GM12891 (cell line): ENCODE measurements around the gene DAND5.
"Not testable (repeated sequence)": the region's sequence is repeated elsewhere in the genome, so short reads cannot be mapped to it uniquely, and the experiment has no call there.

Experiments used
- DNase-seq: peaks from one replicate; pipeline ENCODE4 v3.0.0; 2011; ENCODE audit warnings: low spot score; ENCODE audit not compliant: insufficient read length
- FAIRE-seq: peaks from 2 replicates; lab custom pipeline; 2011; peaks lifted over from hg19 to GRCh38; lab: Jason Lieb, UNC
- PAX5 ChIP-seq: IDR thresholded peaks from 2 replicates; pipeline ENCODE4 v1.6.1; 2011; ENCODE audit warnings: low read length, moderate library complexity, mild to moderate bottlenecking; ENCODE audit not compliant: insufficient read depth, severe bottlenecking
- POLR2A ChIP-seq: IDR thresholded peaks from 2 replicates; pipeline ENCODE4 v1.6.1; 2011; ENCODE audit warnings: low read depth, low read length, control low read depth
- POLR2AphosphoS5 ChIP-seq: IDR thresholded peaks from 2 replicates; pipeline ENCODE4 v1.6.1; 2011; ENCODE audit warnings: low read depth, low read length, control low read depth
- POU2F2 ChIP-seq: IDR thresholded peaks from 2 replicates; pipeline ENCODE4 v1.6.1; 2011; ENCODE audit warnings: low read depth, mild to moderate bottlenecking, control low read depth, low read length, moderate library complexity
- SPI1 ChIP-seq: IDR thresholded peaks from 2 replicates; pipeline ENCODE4 v1.6.1; 2011; ENCODE audit warnings: low read depth, low read length, control low read depth
- TAF1 ChIP-seq: IDR thresholded peaks from 2 replicates; pipeline ENCODE4 v1.6.1; 2011; ENCODE audit warnings: low read depth, low read length, control low read depth

DAND5 gene

GRCh38 chr19:12945479-12946091 lies 23.8 kb upstream of the DAND5 start, which contains the start of gene RAD23A:
TSS of gene RAD23A (plus strand) at chr19:12945862. CDS start at chr19:12945949, 87 bp downstream.
- FAIRE-seq (peak; percentile 100), DNase-seq (peak; percentile 87)
- TF ChIP-seq POLR2AphosphoS5: peak; percentile 99
- TF ChIP-seq SPI1: peak; percentile 29; the same call in 1 of the 2 replicates
- peak; percentile 97 for TF ChIP-seq POLR2A
- peak; percentile 56 for TF ChIP-seq PAX5
- peak; percentile 95 for TF ChIP-seq POU2F2
- peak; percentile 98 for TF ChIP-seq TAF1

- no peak for TF ChIP-seq SPI1
- no peak for TF ChIP-seq POU2F2
- no peak for TF ChIP-seq PAX5
- DNase-seq (peak; percentile 55), FAIRE-seq (no peak)
These were observed 23.2 kb upstream of the DAND5 start for GRCh38 chr19:12946092-12946721.

- DNase-seq (no peak), FAIRE-seq (no peak)
- TF ChIP-seq TAF1 (no peak), SPI1 (no peak), PAX5 (no peak), POU2F2 (no peak), POLR2A (no peak), POLR2AphosphoS5 (no peak)
These were observed 22.5 kb upstream of the DAND5 start for GRCh38 chr19:12946731-12947496.

- no peak for FAIRE-seq
- no peak for TF ChIP-seq PAX5
- no peak for TF ChIP-seq TAF1
- no peak for DNase-seq
These were observed 21.4 kb upstream of the DAND5 start for GRCh38 chr19:12947702-12948611.

GRCh38 chr19:12948612-12949362 lies 20.6 kb upstream of the DAND5 start:
- FAIRE-seq: no peak
- no peak for DNase-seq
- TF ChIP-seq SPI1 (no peak), POLR2A (no peak), POLR2AphosphoS5 (no peak), PAX5 (no peak), TAF1 (no peak), POU2F2 (no peak)

GRCh38 chr19:12949363-12950283 lies 19.8 kb upstream of the DAND5 start:
- no peak for FAIRE-seq
- DNase-seq: no peak
- TF ChIP-seq POU2F2: no peak
- no peak for TF ChIP-seq TAF1
- TF ChIP-seq POLR2A: no peak
- TF ChIP-seq POLR2AphosphoS5: no peak
- TF ChIP-seq SPI1: no peak
- no peak for TF ChIP-seq PAX5

- DNase-seq, FAIRE-seq: not testable (repeated sequence)
These were observed 17.3 kb upstream of the DAND5 start for GRCh38 chr19:12952050-12952449.

- TF ChIP-seq PAX5: no peak
- no peak; the same call in none of the 2 replicates for TF ChIP-seq POLR2AphosphoS5
- TF ChIP-seq TAF1: no peak
- TF ChIP-seq SPI1: no peak
- TF ChIP-seq POU2F2: no peak
- TF ChIP-seq POLR2A: no peak
- no peak for DNase-seq
- no peak for FAIRE-seq
These were observed 16.8 kb upstream of the DAND5 start for GRCh38 chr19:12952488-12953137.
